Hepatocyte (in vitro differentiated cells): ENCODE results near the gene DMRT1.

Experiments
- EZH2phosphoT487 ChIP-seq: fragments of 200-600 bp; sonication (generic); IDR thresholded peaks from one replicate; pipeline ENCODE4 v1.6.1; 2018; ENCODE audit warnings: antibody characterized with exemption, mild to moderate bottlenecking, low read depth, moderate library complexity; ENCODE audit not compliant: unreplicated experiment, severe bottlenecking
- TF ChIP-seq, protein P1 (sequence below): fragments of 200-600 bp; sonication (generic); IDR thresholded peaks from 2 replicates; pipeline ENCODE4 v1.5.1; 2016; ENCODE audit warnings: antibody characterized with exemption, mild to moderate bottlenecking; ENCODE audit not compliant: poor library complexity

DNA sequence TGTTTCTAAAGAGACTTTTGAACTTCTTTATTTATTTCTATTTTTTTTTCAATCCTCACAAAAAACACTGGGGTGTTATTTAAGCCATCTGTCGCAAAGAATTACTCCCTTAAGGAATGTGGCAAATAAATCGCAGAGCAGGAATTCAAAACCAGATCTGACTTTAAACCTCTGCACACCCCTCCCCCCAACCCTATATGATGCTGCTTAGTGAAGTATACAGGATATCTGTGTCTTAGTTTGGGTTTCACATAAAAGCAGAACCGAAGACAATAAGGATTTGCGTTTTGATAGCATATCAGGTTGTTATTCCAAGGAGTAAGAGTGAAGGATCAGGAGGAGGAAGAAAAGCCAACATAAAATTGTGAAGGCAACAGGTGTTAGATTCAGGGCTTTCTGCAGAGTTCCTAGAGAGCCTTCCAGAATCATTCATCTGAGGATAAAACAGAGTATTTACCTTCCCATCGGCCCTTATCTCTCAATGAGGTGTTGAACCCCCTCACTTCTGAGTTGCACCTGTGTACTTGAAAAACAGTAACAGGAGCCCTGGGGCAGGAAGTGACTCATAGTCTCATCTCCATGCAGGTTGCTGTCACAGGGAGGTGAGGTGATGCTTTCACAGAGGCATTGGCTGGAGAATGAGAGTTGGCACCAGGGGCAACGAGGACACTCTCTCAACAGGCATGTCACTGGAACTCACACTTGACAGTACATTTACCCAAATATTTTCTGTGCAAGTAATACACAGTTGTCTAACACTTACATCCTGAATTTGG, 101.5 kb downstream of the DMRT1 start:
- TF ChIP-seq, protein P1, sequence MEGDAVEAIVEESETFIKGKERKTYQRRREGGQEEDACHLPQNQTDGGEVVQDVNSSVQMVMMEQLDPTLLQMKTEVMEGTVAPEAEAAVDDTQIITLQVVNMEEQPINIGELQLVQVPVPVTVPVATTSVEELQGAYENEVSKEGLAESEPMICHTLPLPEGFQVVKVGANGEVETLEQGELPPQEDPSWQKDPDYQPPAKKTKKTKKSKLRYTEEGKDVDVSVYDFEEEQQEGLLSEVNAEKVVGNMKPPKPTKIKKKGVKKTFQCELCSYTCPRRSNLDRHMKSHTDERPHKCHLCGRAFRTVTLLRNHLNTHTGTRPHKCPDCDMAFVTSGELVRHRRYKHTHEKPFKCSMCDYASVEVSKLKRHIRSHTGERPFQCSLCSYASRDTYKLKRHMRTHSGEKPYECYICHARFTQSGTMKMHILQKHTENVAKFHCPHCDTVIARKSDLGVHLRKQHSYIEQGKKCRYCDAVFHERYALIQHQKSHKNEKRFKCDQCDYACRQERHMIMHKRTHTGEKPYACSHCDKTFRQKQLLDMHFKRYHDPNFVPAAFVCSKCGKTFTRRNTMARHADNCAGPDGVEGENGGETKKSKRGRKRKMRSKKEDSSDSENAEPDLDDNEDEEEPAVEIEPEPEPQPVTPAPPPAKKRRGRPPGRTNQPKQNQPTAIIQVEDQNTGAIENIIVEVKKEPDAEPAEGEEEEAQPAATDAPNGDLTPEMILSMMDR, result no peak
- TF ChIP-seq EZH2phosphoT487, result no peak
